GM19238 (cell line): Measurements from ENCODE around the gene GRIN3B.
A peak's percentile ranks its signal among the peaks of the same experiment; 100 is the strongest.

ENCODE experiments used
- DNase-seq: peaks from one replicate; pipeline ENCODE4 v3.0.0; 2011; ENCODE audit warnings: low spot score; ENCODE audit not compliant: insufficient read length

Gene GRIN3B

DNA sequence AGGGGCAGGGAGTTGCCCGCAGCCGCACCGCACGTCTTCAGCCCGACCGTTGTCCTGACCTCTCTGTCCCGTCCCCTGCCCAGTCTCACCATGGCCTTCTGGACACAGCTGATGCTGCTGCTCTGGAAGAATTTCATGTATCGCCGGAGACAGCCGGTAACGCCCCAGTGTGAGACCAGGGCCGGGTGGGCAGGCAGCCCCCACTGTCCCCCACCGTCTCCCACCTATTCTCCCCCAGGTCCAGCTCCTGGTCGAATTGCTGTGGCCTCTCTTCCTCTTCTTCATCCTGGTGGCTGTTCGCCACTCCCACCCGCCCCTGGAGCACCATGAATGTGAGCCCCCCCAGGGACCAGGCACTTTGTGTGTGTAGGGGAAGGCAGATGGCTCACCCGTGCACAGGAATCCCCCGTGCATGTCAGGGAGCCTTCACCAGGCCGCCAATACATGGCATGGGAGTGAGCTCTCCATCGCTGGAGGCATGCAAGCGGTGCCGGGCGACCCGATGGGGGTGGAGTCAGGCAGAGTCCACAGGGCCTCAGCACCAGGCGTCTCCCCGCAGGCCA lies 41.1 kb downstream of the GRIN3B start:
- no peak for DNase-seq

DNA sequence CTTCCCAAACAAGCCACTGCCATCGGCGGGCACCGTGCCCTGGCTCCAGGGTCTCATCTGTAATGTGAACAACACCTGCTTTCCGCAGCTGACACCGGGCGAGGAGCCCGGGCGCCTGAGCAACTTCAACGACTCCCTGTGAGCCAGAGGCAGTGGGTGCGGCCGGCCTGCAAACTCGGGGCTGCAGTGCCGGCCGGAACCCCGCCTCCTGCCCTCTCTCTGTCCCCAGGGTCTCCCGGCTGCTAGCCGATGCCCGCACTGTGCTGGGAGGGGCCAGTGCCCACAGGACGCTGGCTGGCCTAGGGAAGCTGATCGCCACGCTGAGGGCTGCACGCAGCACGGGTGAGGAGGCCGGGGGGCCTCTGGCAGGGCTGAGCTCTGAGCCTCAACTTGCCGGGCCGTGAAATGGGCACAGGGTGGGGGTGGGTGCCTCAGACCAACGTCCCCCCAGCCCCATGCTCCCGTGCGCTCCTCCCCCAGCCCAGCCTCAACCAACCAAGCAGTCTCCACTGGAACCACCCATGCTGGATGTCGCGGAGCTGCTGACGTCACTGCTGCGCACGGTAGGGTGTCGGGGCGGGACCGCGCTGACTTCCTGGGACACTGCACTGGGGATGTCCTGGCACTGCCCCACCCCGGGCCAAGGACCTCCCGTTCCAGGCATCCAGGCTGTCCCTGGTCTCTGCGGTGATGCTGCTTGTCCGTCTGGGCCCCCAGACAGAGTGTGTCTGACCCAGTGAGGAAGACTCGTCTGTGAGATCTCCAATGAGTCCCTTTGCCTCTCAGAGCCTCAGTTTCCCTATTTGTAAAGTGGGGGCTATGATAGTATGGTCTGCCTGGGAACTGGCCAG lies 41.8 kb downstream of the GRIN3B start:
- DNase-seq, result no peak

DNA sequence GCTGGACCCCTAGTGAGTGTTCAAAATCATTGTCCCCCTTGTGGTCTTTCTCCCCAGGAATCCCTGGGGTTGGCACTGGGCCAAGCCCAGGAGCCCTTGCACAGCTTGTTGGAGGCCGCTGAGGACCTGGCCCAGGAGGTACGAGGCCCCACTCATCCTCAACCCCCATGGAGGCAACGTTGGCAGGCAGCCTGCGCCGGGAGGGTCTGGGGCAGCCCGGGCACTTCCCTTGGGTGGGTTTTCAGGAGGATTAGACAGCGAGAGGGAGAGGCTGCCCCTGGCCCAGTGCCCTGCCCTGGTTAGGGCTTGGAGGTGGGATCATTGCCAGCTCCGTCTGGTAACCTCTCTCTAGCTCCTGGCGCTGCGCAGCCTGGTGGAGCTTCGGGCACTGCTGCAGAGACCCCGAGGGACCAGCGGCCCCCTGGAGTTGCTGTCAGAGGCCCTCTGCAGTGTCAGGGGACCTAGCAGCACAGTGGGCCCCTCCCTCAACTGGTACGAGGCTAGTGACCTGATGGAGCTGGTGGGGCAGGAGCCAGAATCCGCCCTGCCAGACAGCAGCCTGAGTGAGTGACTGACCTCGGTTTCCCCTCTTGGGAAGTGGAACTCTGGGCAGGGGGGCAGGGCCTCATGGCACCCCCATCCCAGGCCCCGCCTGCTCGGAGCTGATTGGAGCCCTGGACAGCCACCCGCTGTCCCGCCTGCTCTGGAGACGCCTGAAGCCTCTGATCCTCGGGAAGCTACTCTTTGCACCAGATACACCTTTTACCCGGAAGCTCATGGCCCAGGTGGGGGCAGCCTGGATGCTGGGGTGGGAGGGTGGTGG lies 42.7 kb downstream of the GRIN3B start:
- DNase-seq, result no peak

DNA sequence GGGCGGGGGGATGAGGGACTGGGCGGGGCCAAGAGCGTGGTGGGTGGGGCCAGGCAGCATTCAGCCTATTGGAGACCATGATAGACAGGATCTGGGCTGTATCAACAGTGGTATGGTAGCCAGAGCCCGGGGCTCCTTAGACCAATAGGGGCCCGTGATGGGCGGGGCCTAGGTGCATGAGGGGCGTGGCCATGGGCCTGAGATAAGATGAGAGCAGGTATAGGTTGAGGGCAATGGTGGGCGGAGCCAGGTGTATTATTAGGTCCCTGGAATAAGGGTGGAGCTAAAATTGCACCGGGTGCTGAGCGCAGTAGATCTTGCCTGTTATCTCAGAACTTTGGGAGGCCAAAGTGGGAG lies 45.0 kb downstream of the GRIN3B start:
- peak; percentile 56 for DNase-seq

DNA sequence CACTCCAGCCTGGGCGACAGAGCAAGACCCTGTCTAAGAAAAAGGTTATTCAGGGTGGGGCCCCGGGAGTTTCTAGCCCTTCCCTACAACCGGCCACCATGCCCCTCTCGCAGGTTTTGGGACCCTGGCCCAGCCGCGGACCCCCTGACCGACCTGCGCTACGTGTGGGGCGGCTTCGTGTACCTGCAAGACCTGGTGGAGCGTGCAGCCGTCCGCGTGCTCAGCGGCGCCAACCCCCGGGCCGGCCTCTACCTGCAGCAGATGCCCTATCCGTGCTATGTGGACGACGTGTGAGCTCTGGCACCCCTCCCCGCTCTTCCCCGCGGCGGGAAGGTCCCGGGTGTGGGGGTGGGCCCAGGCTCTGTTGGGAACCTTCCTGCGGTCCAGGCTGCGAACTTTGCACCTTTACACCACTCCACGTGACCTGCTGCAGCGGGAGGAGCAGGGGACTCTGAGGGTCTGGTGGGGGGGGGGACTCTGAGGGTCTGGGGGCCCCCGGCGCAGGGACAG lies 46.0 kb downstream of the GRIN3B start:
- DNase-seq, result no peak

DNA sequence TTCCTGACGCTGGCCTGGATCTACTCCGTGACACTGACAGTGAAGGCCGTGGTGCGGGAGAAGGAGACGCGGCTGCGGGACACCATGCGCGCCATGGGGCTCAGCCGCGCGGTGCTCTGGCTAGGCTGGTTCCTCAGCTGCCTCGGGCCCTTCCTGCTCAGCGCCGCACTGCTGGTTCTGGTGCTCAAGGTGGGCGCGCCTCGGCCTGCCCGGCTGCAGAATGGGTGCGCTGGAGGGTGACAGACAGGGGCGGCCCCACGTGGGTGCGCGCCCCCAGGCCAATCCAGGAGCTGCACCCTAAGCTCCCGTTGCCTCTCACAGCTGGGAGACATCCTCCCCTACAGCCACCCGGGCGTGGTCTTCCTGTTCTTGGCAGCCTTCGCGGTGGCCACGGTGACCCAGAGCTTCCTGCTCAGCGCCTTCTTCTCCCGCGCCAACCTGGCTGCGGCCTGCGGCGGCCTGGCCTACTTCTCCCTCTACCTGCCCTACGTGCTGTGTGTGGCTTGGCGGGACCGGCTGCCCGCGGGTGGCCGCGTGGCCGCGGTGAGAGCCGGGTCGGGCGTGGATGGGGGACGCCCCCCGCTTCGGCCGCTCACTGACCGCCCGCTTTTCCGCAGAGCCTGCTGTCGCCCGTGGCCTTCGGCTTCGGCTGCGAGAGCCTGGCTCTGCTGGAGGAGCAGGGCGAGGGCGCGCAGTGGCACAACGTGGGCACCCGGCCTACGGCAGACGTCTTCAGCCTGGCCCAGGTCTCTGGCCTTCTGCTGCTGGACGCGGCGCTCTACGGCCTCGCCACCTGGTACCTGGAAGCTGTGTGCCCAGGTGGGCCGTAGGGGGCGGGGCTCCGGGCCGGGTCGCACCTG lies 46.8 kb downstream of the GRIN3B start:
- no peak for DNase-seq

DNA sequence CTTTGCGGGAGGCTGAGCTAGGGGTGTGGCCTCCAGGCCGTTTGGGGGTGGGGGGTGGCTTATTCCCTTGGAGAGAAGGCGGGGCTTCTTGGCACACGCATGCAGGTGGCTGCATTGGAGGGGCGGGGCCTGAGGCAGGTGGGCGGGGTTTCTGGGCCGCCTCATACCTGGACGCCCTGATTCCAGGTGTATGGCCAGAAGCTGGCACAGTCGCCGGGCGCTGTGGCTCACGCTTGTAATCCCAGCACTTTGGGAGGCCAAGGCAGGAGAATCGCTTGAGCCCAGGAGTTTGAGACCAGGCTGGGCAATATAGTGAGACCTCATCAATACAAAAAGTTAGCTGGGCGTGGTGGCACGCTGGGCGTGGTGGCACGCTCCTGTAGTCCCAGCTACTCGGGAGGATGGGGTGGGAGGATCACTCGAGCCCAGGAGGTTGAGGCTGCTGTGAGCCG lies 47.5 kb downstream of the GRIN3B start:
- no peak for DNase-seq

DNA sequence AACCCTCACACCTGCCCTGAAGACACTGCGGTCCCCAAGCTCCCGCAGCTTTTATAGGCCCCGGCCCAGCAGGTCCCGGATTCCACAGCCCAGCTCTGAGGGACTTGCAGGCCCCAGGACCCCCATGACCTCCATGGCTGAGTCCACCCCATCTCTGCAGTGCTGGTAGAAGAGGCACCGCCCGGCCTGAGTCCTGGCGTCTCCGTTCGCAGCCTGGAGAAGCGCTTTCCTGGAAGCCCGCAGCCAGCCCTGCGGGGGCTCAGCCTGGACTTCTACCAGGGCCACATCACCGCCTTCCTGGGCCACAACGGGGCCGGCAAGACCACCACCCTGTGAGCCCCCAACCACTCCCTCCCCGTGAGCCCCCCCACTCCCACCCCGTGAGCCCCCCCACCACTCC lies 48.9 kb downstream of the GRIN3B start:
- no peak for DNase-seq

DNA sequence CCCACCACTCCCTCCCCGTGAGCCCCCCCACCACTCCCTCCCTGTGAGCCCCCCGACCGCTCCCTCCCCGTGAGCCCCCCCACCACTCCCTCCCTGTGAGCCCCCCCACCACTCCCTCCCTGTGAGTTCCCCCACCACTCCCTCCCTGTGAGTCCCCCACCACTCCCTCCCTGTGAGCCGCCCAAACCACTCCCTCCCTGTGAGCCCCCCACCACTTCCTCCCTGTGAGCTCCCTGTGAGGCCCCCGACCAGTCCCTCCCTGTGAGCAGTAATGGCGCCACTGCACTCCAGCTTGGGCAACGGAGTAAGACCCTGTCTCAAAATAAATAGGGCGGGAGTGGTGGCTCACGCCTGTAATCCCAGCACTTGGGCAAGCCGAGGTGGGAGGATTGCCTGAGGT lies 49.6 kb downstream of the GRIN3B start:
- DNase-seq, result no peak

DNA sequence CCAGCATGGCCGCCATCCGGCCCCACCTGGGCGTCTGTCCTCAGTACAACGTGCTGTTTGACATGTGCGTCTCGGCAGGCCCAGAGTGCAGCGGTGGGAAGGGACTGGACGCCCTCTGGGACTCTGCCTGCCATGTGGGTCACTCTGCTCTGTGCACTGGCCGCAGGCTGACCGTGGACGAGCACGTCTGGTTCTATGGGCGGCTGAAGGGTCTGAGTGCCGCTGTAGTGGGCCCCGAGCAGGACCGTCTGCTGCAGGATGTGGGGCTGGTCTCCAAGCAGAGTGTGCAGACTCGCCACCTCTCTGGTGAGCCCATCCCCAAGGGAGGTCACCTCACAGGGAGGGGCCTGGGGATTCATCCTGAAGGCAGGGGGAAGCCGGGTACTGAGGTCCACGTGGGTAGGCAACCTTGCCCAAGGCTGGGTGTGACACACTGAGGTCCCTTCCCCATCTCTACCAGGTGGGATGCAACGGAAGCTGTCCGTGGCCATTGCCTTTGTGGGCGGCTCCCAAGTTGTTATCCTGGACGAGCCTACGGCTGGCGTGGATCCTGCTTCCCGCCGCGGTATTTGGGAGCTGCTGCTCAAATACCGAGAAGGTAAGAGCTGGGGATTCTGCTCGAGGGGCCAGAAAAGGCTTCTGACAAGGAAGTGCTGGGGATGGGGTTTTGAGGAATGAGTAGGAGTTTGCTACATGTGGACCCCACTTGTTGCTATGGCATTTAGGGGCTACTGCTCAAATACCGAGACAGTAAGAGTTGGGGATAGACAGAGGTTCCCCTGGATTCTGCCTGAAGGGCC lies 51.0 kb downstream of the GRIN3B start:
- DNase-seq, result no peak

DNA sequence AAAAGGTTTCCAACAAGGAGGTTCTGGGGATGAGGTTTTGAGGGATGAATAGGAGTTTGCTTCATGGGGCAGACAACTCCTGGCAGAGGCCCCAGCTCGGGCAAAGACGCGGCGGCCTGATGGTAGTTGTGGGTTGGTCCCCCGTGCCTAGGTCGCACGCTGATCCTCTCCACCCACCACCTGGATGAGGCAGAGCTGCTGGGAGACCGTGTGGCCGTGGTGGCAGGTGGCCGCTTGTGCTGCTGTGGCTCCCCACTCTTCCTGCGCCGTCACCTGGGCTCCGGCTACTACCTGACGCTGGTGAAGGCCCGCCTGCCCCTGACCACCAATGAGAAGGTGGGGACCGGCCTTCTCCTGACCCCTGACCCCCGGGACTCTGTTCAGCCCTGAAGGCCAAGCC lies 51.6 kb downstream of the GRIN3B start:
- no peak for DNase-seq

DNA sequence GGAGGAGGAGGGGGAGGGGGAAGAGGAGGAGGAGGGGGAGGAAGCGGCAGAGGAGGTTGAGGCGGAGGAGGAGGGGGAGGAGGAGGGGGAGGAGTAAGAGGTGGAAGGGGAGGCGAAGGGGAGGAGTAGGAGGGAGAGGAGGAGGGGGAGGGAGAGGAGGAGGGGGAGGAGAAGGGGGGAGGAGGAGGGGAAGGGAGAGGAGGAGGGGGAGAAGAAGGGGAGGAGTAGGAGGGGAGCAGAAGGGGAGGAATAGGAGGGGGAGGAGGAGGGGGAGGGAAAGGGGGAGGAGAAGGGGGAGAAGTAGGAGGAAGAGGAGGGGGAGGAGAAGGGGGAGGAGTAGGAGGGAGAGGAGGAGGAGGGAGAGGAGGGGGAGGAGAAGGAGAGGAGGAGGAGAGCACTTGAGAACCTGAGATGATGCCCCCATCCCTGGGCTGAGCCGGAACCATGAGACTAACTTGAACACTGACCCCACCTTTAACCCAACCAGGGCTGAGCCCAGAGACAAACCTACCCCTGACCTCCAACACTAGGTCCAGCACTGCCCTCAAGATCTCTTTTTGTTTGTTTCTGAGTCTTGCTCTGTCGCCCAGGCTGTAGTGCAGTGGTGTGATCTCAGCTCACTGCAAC lies 52.2 kb downstream of the GRIN3B start:
- DNase-seq, result no peak

DNA sequence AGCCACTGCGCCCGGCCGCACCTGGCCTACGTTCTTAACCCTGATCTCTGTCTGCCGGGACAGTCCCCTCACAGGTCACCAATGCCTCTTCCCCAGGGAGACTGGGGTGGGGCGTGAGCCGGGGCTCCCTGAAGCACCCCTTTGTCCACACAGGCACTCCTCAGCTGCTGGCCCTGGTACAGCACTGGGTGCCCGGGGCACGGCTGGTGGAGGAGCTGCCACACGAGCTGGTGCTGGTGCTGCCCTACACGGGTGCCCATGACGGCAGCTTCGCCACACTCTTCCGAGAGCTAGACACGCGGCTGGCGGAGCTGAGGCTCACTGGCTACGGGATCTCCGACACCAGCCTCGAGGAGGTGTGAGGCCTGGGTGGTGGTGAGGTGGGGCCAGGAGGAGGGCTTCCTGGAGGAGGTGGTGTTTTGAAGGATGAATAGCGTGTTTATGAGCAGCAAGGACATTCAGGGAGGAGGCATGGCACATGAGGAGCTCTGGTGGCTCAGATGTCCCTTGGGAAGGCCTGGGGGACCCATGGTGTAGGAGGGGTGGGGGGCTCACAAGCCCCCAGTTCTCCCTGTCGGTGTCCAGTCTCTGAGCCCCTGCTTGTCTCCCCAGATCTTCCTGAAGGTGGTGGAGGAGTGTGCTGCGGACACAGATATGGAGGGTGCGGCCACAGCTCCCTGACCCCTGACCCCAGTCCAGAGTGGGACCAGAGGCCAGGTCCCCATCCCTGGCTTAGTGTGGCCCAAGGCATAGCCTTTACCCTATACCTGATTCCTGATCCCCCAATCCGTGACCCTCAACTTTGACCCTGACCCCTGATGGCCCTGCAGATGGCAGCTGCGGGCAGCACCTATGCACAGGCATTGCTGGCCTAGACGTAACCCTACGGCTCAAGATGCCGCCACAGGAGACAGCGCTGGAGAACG lies 53.2 kb downstream of the GRIN3B start:
- DNase-seq, result no peak

DNA sequence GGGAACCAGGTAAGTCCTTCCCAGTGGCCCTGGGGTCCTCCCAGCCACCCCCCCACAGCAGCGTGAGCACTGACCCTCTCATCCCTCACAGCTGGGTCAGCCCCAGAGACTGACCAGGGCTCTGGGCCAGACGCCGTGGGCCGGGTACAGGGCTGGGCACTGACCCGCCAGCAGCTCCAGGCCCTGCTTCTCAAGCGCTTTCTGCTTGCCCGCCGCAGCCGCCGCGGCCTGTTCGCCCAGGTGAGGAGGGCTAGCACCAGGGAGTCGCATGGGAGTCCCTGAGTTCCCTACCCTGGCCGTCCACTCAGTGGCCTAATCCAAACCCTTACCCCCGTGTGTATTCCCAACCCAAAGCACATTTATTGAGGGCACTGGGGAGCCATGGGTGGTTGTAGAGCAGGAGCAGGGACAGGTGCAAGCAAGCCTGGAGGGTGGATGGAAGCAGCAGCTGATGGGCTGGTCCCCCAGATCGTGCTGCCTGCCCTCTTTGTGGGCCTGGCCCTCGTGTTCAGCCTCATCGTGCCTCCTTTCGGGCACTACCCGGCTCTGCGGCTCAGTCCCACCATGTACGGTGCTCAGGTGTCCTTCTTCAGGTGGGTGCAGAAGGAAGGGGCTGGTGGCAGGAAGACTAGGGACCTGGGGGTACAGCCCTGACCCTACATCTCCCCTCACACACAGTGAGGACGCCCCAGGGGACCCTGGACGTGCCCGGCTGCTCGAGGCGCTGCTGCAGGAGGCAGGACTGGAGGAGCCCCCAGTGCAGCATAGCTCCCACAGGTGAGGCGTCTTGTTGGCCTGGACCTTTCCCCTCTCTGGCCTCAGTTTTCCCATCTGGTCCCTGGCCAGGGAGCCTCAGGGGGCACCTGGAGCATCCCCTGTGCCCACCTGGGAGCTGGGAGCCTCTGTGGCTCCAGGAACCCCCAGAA lies 54.1 kb downstream of the GRIN3B start:
- no peak for DNase-seq

DNA sequence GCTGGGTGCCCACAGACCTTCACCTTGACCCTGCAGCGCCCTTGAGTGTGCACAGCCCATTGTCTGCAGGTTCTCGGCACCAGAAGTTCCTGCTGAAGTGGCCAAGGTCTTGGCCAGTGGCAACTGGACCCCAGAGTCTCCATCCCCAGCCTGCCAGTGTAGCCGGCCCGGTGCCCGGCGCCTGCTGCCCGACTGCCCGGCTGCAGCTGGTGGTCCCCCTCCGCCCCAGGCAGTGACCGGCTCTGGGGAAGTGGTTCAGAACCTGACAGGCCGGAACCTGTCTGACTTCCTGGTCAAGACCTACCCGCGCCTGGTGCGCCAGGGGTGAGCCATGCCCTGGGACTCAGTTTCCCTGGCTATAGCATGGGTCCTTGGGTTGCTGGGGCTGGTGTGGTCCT lies 54.8 kb downstream of the GRIN3B start:
- DNase-seq, result no peak

DNA sequence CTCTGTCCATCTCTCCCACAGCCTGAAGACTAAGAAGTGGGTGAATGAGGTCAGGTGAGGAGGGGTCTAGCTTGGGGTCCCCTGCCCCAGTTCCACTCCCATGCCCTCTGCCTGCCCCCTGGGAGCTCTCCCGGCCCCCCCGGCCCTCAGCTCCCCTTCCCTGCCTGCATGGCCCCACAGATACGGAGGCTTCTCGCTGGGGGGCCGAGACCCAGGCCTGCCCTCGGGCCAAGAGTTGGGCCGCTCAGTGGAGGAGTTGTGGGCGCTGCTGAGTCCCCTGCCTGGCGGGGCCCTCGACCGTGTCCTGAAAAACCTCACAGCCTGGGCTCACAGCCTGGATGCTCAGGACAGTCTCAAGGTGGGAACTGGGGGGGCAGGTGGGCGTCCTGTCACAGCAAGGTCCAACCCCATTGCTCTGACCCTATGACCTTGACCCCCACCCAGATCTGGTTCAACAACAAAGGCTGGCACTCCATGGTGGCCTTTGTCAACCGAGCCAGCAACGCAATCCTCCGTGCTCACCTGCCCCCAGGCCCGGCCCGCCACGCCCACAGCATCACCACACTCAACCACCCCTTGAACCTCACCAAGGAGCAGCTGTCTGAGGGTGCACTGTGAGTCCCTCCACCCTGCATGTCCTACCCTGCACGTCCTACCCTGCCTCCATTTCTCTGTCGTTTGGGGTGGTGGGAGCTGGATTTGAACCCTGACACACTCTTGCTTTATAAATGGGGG lies 55.8 kb downstream of the GRIN3B start:
- DNase-seq, result no peak
